ENCODE measurements around the gene SRPK1. TPM values are rescaled to one million over a fixed set of nuclear protein-coding genes. Genes with fewer than 3 reads are reported as not detected.

The SRPK1 gene
- total and polyA plus RNA-seq, 7 donors: 17.4 to 47.9 (median 36.6) TPM

DNA sequence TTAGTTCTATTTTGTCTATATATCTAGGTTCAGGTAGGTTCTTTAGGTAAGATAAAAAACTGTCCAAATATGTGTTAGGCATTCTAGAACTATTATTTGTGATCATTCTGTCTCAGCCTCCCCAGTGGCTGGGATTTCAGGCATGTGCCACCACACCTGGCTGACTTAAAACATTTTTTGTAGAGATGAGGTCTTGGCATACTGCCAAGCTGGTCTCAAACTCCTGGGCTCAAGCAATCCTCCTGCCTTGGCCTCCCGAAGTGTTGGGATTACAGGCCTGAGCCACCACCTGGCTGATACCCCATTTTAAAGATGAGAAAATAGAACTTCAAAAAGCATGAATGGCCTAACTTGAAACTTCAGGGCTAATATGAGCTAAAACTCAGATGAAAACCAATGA is 81.9 kb downstream of the SRPK1 start:
- Histone ChIP-seq H3K27me3 (no peaks in the 10 kb centered on the region), H3K27ac (no peak overlapping the region), H3K4me1 (no peaks in the 10 kb centered on the region), H3K9me3 (no peaks in the 10 kb centered on the region), H3K4me3 (no peak overlapping the region), H3K36me3 (peaks cover 0 to 49% (median 2%) of the 10 kb centered on the region in 4 donors)
- TF ChIP-seq, protein P1, sequence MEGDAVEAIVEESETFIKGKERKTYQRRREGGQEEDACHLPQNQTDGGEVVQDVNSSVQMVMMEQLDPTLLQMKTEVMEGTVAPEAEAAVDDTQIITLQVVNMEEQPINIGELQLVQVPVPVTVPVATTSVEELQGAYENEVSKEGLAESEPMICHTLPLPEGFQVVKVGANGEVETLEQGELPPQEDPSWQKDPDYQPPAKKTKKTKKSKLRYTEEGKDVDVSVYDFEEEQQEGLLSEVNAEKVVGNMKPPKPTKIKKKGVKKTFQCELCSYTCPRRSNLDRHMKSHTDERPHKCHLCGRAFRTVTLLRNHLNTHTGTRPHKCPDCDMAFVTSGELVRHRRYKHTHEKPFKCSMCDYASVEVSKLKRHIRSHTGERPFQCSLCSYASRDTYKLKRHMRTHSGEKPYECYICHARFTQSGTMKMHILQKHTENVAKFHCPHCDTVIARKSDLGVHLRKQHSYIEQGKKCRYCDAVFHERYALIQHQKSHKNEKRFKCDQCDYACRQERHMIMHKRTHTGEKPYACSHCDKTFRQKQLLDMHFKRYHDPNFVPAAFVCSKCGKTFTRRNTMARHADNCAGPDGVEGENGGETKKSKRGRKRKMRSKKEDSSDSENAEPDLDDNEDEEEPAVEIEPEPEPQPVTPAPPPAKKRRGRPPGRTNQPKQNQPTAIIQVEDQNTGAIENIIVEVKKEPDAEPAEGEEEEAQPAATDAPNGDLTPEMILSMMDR (IDR thresholded peaks at IDR 0.05): no peak
- TF ChIP-seq POLR2A (IDR thresholded peaks at IDR 0.05): no peak
- TF ChIP-seq EP300 (IDR thresholded peaks at IDR 0.05): no peak
- no peak for TF ChIP-seq POLR2AphosphoS5 (IDR thresholded peaks at IDR 0.05)
- intact Hi-C loops (cut with DNase I): no loop called here
- WGBS, 2 donors: 66 to 96% methylated on average over 1 of the region's 1 CpG
- DNase-seq: no peak

DNA sequence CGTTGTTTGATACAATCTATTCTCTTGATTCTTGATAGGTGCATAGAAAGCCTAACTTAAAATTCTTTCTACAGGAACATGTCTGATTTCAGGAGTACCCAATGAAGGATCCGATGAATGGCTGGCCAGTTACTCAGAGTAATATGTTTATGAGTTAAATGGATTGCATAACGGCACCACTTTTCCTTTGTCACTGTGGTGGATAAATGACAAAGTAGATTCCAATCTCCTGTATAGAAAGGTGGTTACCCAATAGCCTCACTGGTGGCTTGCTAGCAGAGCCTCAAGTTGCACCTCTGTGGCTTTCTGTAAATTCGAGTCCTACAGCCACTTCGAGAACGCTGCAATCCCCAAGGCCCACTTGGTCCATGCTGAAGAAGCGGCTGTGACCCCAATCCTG is 87.4 kb downstream of the SRPK1 start:
- Histone ChIP-seq H3K27ac (no peak overlapping the region), H3K4me3 (no peak overlapping the region), H3K4me1 (no peaks in the 10 kb centered on the region), H3K9me3 (no peaks in the 10 kb centered on the region), H3K27me3 (no peaks in the 10 kb centered on the region), H3K36me3 (peaks cover 0 to 41% (median 2%) of the 10 kb centered on the region in 4 donors)
- TF ChIP-seq, protein P1 (IDR thresholded peaks at IDR 0.05): no peak
- TF ChIP-seq EP300 (IDR thresholded peaks at IDR 0.05) (no peak), POLR2AphosphoS5 (IDR thresholded peaks at IDR 0.05) (no peak), POLR2A (IDR thresholded peaks at IDR 0.05) (no peak)
- intact Hi-C loops (cut with DNase I): no loop called here
- WGBS, 2 donors: 90% methylated on average over 7 of the region's 7 CpGs
- DNase-seq: no peak

DNA sequence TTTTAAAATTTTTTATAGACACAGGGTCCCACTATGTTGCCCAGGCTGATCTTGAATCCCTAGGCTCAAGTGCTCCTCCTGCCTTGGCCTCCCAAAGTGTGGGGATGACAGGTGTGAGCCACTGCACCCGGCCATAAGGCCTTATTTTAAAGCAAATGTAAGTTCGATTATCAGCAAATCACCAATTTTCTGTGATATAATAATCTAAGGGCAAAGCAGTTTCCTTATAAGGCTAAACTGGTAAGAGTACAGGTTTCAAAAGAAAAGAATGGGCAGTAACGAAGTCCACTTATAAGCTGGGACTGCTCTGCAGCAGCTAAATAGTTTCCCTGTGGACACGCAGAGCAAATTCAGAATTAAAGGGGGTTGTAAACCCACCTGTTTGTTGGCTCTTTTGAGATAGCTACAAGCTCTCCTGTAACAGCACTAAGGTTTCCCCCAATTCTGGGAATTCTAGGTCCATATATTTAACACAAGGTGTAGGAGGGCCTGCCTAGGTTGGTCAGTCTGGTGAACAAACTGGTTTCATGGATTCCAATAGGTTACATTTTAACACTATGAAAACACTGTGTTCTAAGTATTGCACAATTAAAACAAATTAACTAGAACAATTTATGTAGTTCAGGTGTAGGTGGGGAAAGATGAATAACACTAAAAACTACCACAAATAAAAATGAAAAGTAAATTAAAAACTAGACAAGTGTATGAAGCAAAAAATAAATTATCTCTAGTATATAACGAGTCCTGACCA is 89.5 kb downstream of the SRPK1 start:
- intact Hi-C loops (cut with DNase I): no loop called here
- 67 to 82% methylated on average over 5 of the region's 5 CpGs for WGBS, 2 donors
- no peaks in the 10 kb centered on the region for H3K4me1 ChIP-seq

DNA sequence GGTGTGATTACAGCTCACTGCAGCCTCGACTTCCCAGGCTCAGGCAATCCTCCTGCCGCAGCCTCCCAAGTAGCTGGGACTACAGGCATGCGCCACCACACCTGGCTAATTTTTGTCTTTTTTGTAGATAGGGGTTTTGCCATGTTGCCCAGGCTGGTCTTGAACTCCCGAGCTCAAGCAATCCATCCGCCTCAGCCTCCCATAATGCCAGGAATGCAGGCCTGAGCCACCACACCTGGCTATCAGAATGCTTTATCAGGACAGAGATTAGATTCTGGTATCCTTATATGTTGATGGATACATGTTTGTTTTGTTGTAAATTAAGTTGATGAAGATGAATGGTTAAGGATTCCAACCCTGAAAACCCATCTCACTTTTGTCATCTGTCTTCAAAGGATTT is 91.6 kb downstream of the SRPK1 start:
- TF ChIP-seq POLR2AphosphoS5 (IDR thresholded peaks at IDR 0.05): no peak
- TF ChIP-seq, protein P1 (IDR thresholded peaks at IDR 0.05): no peak
- no peak for TF ChIP-seq EP300 (IDR thresholded peaks at IDR 0.05)
- TF ChIP-seq POLR2A (IDR thresholded peaks at IDR 0.05): no peak
- no peak for DNase-seq

More for the DNA sequence above, 89.5 kb downstream of the SRPK1 start:
- H3K27ac ChIP-seq: no peak overlapping the region
- H3K36me3 ChIP-seq: peaks cover 0 to 25% (median 2%) of the 10 kb centered on the region in 4 donors
- TF ChIP-seq POLR2A (IDR thresholded peaks at IDR 0.05) (no peak), EP300 (IDR thresholded peaks at IDR 0.05) (no peak), POLR2AphosphoS5 (IDR thresholded peaks at IDR 0.05) (no peak)
- TF ChIP-seq, protein P1 (IDR thresholded peaks at IDR 0.05): no peak
- no peaks in the 10 kb centered on the region for H3K27me3 ChIP-seq
- no peaks in the 10 kb centered on the region for H3K9me3 ChIP-seq
- DNase-seq: no peak
- no peak overlapping the region for H3K4me3 ChIP-seq

More for the DNA sequence above, 91.6 kb downstream of the SRPK1 start:
- WGBS, 2 donors: 91 to 94% methylated on average over 5 of the region's 5 CpGs
- no peaks in the 10 kb centered on the region for H3K27me3 ChIP-seq
- intact Hi-C loops (cut with DNase I): no loop called here
- H3K4me1 ChIP-seq: no peaks in the 10 kb centered on the region
- no peak overlapping the region for H3K4me3 ChIP-seq
- H3K27ac ChIP-seq: no peak overlapping the region
- H3K9me3 ChIP-seq: no peaks in the 10 kb centered on the region
- peaks cover 0 to 10% (median 0%) of the 10 kb centered on the region in 4 donors for H3K36me3 ChIP-seq

Measured in sigmoid colon (tissue), 7 donors.